CD4-positive, CD25-positive, alpha-beta regulatory T cell (primary cell): Measurements from ENCODE around the gene ZC3H12A. TPM values are rescaled to one million over a fixed set of nuclear protein-coding genes. Genes with fewer than 3 reads are reported as not detected.

Experiments used
- ATAC-seq, 2 donors: fragments of 150-1000 bp; cut with Tn5 transposase; one replicate each; pipeline ENCODE4 v1.10.0; 2021; ENCODE audit warnings: low read depth in 2 of 2, moderate number of reproducible peaks in 2 of 2, moderate library complexity in 1 of 2
- DNase-seq, 3 donors: peaks; one replicate each; pipeline versions ENCODE4 v3.0.0 to v3.0.0-alpha.2; 2012 to 2022; ENCODE audit warnings: mixed read lengths in 1 of 3
- H3K27ac ChIP-seq: one replicate; pipeline ENCODE4 v1.7.0; 2013; ENCODE audit warnings: mild to moderate bottlenecking, low read length; ENCODE audit not compliant: insufficient read depth, poor library complexity, severe bottlenecking
- H3K27me3 ChIP-seq: one replicate; pipeline ENCODE4 v1.7.0; 2013; ENCODE audit warnings: low read length; ENCODE audit not compliant: control insufficient read depth, insufficient read depth
- H3K36me3 ChIP-seq: one replicate; pipeline ENCODE4 v1.7.0; 2013; ENCODE audit warnings: mild to moderate bottlenecking, low read length, moderate library complexity; ENCODE audit not compliant: control insufficient read depth, insufficient read depth
- H3K4me1 ChIP-seq: 2 replicates; pipeline ENCODE4 v1.7.0; 2013; ENCODE audit warnings: mild to moderate bottlenecking, low read length; ENCODE audit not compliant: insufficient read depth, control insufficient read depth, poor library complexity, severe bottlenecking
- H3K4me3 ChIP-seq: one replicate; pipeline ENCODE4 v1.7.0; 2013; ENCODE audit warnings: low read depth, mild to moderate bottlenecking, low read length, moderate library complexity
- H3K9me3 ChIP-seq, 2 experiments: 1 replicate in 1 of 2; 2 replicates in 1 of 2; pipeline ENCODE4 v1.7.0; 2013; ENCODE audit warnings: low read length in 2 of 2, mild to moderate bottlenecking in 1 of 2, moderate library complexity in 1 of 2; ENCODE audit not compliant: control insufficient read depth in 2 of 2
- H3K27ac Mint-ChIP-seq, 3 donors: one replicate each; pipeline ENCODE4 v1.8.0; 2020 to 2022; ENCODE audit warnings: mild to moderate bottlenecking in 3 of 3, mixed read lengths in 3 of 3, moderate library complexity in 2 of 3
- H3K27me3 Mint-ChIP-seq: one replicate; pipeline ENCODE4 v1.8.0; 2022; ENCODE audit warnings: mild to moderate bottlenecking, mixed read lengths
- H3K36me3 Mint-ChIP-seq: one replicate; pipeline ENCODE4 v1.8.0; 2020; ENCODE audit warnings: mixed read lengths
- H3K4me1 Mint-ChIP-seq, 4 donors: one replicate each; pipeline ENCODE4 v1.8.0; 2020 to 2022; ENCODE audit warnings: mixed read lengths in 4 of 4, mild to moderate bottlenecking in 1 of 4
- H3K4me3 Mint-ChIP-seq, 4 donors: one replicate each; pipeline ENCODE4 v1.8.0; 2020 to 2022; ENCODE audit warnings: mild to moderate bottlenecking in 4 of 4, mixed read lengths in 4 of 4, moderate library complexity in 3 of 4
- H3K9me3 Mint-ChIP-seq, 7 donors: one replicate each; pipeline ENCODE4 v1.8.0; 2020 to 2022; ENCODE audit warnings: mixed read lengths in 7 of 7, mild to moderate bottlenecking in 3 of 7, moderate library complexity in 2 of 7
- polyA plus RNA-seq, 4 donors: library from polyadenylated mRNA; unstranded; fragments of 300-500 nt; fragmentation: Illumina TruSeq; gene quantifications; one replicate each; pipeline ENCODE4 v1.2.3, GENCODE V29; 2021
- total RNA-seq: library from RNA; stranded (reverse); gene quantifications from one replicate; pipeline ENCODE4 v1.2.3, GENCODE V29; 2022

The ZC3H12A gene
- total and polyA plus RNA-seq, 5 donors from 2014 or later: 9.9 to 205 (median 13.3) TPM

DNA sequence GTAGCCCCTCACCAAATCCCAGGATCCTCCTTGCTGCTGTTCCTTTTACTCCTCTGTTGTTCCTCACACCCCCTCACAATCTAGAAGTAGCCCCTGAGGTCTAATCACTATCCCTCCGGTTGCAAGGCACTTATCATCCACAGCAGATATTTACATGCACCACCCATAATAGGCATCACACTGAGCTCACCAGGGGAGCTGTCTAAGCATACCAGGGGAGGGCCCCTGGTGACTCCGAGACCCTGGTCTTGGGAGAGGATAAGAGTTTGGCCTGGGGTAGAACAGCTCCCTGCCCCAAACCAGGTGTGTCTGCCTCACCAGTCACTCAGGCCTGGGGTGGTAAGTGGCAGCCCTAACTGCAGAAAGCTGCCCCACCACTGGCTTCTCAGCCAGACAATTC is 37.3 kb upstream of the ZC3H12A start:
- Mint-ChIP-seq H3K36me3 (no peaks in the 10 kb centered on the region), H3K27ac (no peak overlapping the region), H3K27me3 (peaks cover 21% of the 10 kb centered on the region), H3K4me1 (no peaks in the 10 kb centered on the region), H3K4me3 (peak overlapping the region in 1 of 4 donors; percentile 17), H3K9me3 (no peaks in the 10 kb centered on the region)
- Histone ChIP-seq H3K36me3 (no peaks in the 10 kb centered on the region), H3K4me3 (no peak overlapping the region), H3K27ac (no peak overlapping the region), H3K4me1 (peaks cover 3% of the 10 kb centered on the region), H3K9me3 (no peaks in the 10 kb centered on the region), H3K27me3 (no peaks in the 10 kb centered on the region)
- no peak for DNase-seq
- no peak for ATAC-seq

- Histone ChIP-seq H3K27ac (no peak overlapping the region), H3K4me3 (no peak overlapping the region), H3K9me3 (no peaks in the 10 kb centered on the region), H3K27me3 (no peaks in the 10 kb centered on the region), H3K4me1 (peaks cover 3% of the 10 kb centered on the region), H3K36me3 (no peaks in the 10 kb centered on the region)
- Mint-ChIP-seq H3K4me3 (no peak overlapping the region), H3K36me3 (no peaks in the 10 kb centered on the region), H3K9me3 (no peaks in the 10 kb centered on the region), H3K27me3 (peaks cover 32% of the 10 kb centered on the region), H3K4me1 (no peaks in the 10 kb centered on the region), H3K27ac (no peak overlapping the region)
- DNase-seq (no peak), ATAC-seq (no peak)
These were observed 36.1 kb upstream of the ZC3H12A start for GRCh38 chr1:37438037-37438868.

GRCh38 chr1:37438869-37439343 is 35.5 kb upstream of the ZC3H12A start:
- no peak for ATAC-seq
- Histone ChIP-seq H3K9me3 (no peaks in the 10 kb centered on the region), H3K27ac (no peak overlapping the region), H3K4me3 (no peak overlapping the region), H3K4me1 (peaks cover 3% of the 10 kb centered on the region), H3K36me3 (no peaks in the 10 kb centered on the region), H3K27me3 (no peaks in the 10 kb centered on the region)
- no peak overlapping the region for H3K4me3 Mint-ChIP-seq
- H3K36me3 Mint-ChIP-seq: no peaks in the 10 kb centered on the region
- peaks cover 0 to 2% (median 0%) of the 10 kb centered on the region in 7 donors for H3K9me3 Mint-ChIP-seq
- peaks cover 34% of the 10 kb centered on the region for H3K27me3 Mint-ChIP-seq
- no peaks in the 10 kb centered on the region for H3K4me1 Mint-ChIP-seq
- H3K27ac Mint-ChIP-seq: no peak overlapping the region
- DNase-seq: no peak

GRCh38 chr1:37439349-37439995 is 34.9 kb upstream of the ZC3H12A start:
- Histone ChIP-seq H3K36me3 (no peaks in the 10 kb centered on the region), H3K27ac (no peak overlapping the region), H3K27me3 (no peaks in the 10 kb centered on the region), H3K9me3 (no peaks in the 10 kb centered on the region), H3K4me1 (no peaks in the 10 kb centered on the region), H3K4me3 (no peak overlapping the region)
- H3K4me1 Mint-ChIP-seq: no peaks in the 10 kb centered on the region
- ATAC-seq: no peak
- no peak overlapping the region for H3K4me3 Mint-ChIP-seq
- H3K36me3 Mint-ChIP-seq: peaks cover 1% of the 10 kb centered on the region
- no peak for DNase-seq
- H3K27me3 Mint-ChIP-seq: peaks cover 36% of the 10 kb centered on the region
- no peak overlapping the region for H3K27ac Mint-ChIP-seq
- peaks cover 0 to 2% (median 0%) of the 10 kb centered on the region in 7 donors for H3K9me3 Mint-ChIP-seq

- DNase-seq (no peak), ATAC-seq (no peak)
- H3K4me3 Mint-ChIP-seq: no peak overlapping the region
- H3K4me1 Mint-ChIP-seq: no peaks in the 10 kb centered on the region
- no peaks in the 10 kb centered on the region for H3K4me1 ChIP-seq
- H3K27me3 ChIP-seq: no peaks in the 10 kb centered on the region
- no peaks in the 10 kb centered on the region for H3K36me3 ChIP-seq
- H3K9me3 ChIP-seq: no peaks in the 10 kb centered on the region
- H3K27ac Mint-ChIP-seq: no peak overlapping the region
- peaks cover 41% of the 10 kb centered on the region for H3K27me3 Mint-ChIP-seq
- H3K27ac ChIP-seq: no peak overlapping the region
- H3K9me3 Mint-ChIP-seq: peaks cover 0 to 2% (median 0%) of the 10 kb centered on the region in 7 donors
- no peak overlapping the region for H3K4me3 ChIP-seq
- H3K36me3 Mint-ChIP-seq: peaks cover 4% of the 10 kb centered on the region
These were observed 32.9 kb upstream of the ZC3H12A start for GRCh38 chr1:37441490-37441889.

- Histone ChIP-seq H3K27me3 (no peaks in the 10 kb centered on the region), H3K4me3 (no peak overlapping the region), H3K27ac (no peak overlapping the region), H3K9me3 (no peaks in the 10 kb centered on the region), H3K36me3 (no peaks in the 10 kb centered on the region), H3K4me1 (no peaks in the 10 kb centered on the region)
- no peak for DNase-seq
- Mint-ChIP-seq H3K27me3 (peaks cover 46% of the 10 kb centered on the region), H3K4me1 (no peaks in the 10 kb centered on the region), H3K36me3 (peaks cover 4% of the 10 kb centered on the region), H3K4me3 (no peak overlapping the region), H3K9me3 (peaks cover 0 to 2% (median 0%) of the 10 kb centered on the region in 7 donors), H3K27ac (no peak overlapping the region)
- ATAC-seq: no peak
These were observed 32.2 kb upstream of the ZC3H12A start for GRCh38 chr1:37442139-37442538.

- Histone ChIP-seq H3K27me3 (no peaks in the 10 kb centered on the region), H3K4me1 (no peaks in the 10 kb centered on the region), H3K4me3 (no peak overlapping the region), H3K9me3 (no peaks in the 10 kb centered on the region), H3K36me3 (no peaks in the 10 kb centered on the region), H3K27ac (no peak overlapping the region)
- H3K4me1 Mint-ChIP-seq: no peaks in the 10 kb centered on the region
- peaks cover 0 to 2% (median 0%) of the 10 kb centered on the region in 7 donors for H3K9me3 Mint-ChIP-seq
- peak overlapping the region in 1 of 3 donors; percentile 45 for H3K27ac Mint-ChIP-seq
- H3K4me3 Mint-ChIP-seq: no peak overlapping the region
- peaks cover 4% of the 10 kb centered on the region for H3K36me3 Mint-ChIP-seq
- peaks cover 46% of the 10 kb centered on the region for H3K27me3 Mint-ChIP-seq
- ATAC-seq (no peak), DNase-seq (no peak)
These were observed 31.7 kb upstream of the ZC3H12A start for GRCh38 chr1:37442644-37443043.
